Thoracic aorta (tissue), 2 donors: Measurements from ENCODE around the gene GPN3. TPM values are rescaled to one million over a fixed set of nuclear protein-coding genes. Genes with fewer than 3 reads are reported as not detected.

Experiments
- ATAC-seq: fragments of 150-250 bp; one replicate; pipeline ENCODE4 v1.8.0; 2017; ENCODE audit warnings: low read depth; ENCODE audit not compliant: insufficient number of reproducible peaks, low FRiP score
- DNase-seq: peaks from one replicate; pipeline ENCODE4 v3.0.0-alpha.2; 2020; ENCODE audit warnings: low spot score
- H3K27ac ChIP-seq, 2 donors: fragments of 200-600 bp; sonication (generic); 1 replicate in 1 of 2; 2 replicates in 1 of 2; pipeline ENCODE4 v1.5.1; 2016; ENCODE audit warnings: mild to moderate bottlenecking in 2 of 2, moderate library complexity in 2 of 2
- H3K27me3 ChIP-seq: fragments of 200-600 bp; sonication (generic); replicated peaks from 2 replicates; pipeline ENCODE4 v1.6.0; 2016; ENCODE audit warnings: mild to moderate bottlenecking; ENCODE audit not compliant: insufficient read depth
- H3K36me3 ChIP-seq: fragments of 200-600 bp; sonication (generic); one replicate; pipeline ENCODE4 v1.5.1; 2016
- H3K4me1 ChIP-seq, 2 donors: fragments of 200-600 bp; sonication (generic); 1 replicate in 1 of 2; 2 replicates in 1 of 2; pipeline versions ENCODE4 v1.5.1 to v1.6.0; 2016; ENCODE audit warnings: low read depth in 2 of 2, mild to moderate bottlenecking in 1 of 2; ENCODE audit not compliant: control insufficient read depth in 1 of 2
- H3K4me3 ChIP-seq: fragments of 200-600 bp; sonication (generic); 2 replicates; pipeline ENCODE4 v1.5.1; 2016; ENCODE audit warnings: mild to moderate bottlenecking
- H3K9me3 ChIP-seq: fragments of 200-600 bp; sonication (generic); 2 replicates; pipeline ENCODE4 v1.5.1; 2016
- total RNA-seq, 2 donors: library from RNA; depleted of rRNA; stranded (reverse); fragments of >200 nt; gene quantifications; one replicate each; pipeline versions ENCODE4 v1.1.0 to v1.2.3, GENCODE V29; 2016
- TF ChIP-seq, protein P1 (sequence below): fragments of 200-600 bp; sonication (generic); IDR thresholded peaks from one replicate; pipeline ENCODE4 v1.5.1; 2019; ENCODE audit warnings: antibody characterized with exemption

The GPN3 gene
- total RNA-seq, 2 donors from 2014 or later: 12.5 to 12.9 TPM

- Histone ChIP-seq H3K9me3 (no peaks in the 10 kb centered on the region), H3K4me3 (no peak overlapping the region), H3K27ac (no peak overlapping the region), H3K4me1 (peaks cover 9 to 10% of the 10 kb centered on the region in 2 donors), H3K36me3 (no peaks in the 10 kb centered on the region), H3K27me3 (no peaks in the 10 kb centered on the region)
- TF ChIP-seq, protein P1, sequence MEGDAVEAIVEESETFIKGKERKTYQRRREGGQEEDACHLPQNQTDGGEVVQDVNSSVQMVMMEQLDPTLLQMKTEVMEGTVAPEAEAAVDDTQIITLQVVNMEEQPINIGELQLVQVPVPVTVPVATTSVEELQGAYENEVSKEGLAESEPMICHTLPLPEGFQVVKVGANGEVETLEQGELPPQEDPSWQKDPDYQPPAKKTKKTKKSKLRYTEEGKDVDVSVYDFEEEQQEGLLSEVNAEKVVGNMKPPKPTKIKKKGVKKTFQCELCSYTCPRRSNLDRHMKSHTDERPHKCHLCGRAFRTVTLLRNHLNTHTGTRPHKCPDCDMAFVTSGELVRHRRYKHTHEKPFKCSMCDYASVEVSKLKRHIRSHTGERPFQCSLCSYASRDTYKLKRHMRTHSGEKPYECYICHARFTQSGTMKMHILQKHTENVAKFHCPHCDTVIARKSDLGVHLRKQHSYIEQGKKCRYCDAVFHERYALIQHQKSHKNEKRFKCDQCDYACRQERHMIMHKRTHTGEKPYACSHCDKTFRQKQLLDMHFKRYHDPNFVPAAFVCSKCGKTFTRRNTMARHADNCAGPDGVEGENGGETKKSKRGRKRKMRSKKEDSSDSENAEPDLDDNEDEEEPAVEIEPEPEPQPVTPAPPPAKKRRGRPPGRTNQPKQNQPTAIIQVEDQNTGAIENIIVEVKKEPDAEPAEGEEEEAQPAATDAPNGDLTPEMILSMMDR: no peak
- ATAC-seq (no peak), DNase-seq (no peak)
Measured at GRCh38 chr12:110505332-110505731, 37.3 kb upstream of the GPN3 start.

DNA sequence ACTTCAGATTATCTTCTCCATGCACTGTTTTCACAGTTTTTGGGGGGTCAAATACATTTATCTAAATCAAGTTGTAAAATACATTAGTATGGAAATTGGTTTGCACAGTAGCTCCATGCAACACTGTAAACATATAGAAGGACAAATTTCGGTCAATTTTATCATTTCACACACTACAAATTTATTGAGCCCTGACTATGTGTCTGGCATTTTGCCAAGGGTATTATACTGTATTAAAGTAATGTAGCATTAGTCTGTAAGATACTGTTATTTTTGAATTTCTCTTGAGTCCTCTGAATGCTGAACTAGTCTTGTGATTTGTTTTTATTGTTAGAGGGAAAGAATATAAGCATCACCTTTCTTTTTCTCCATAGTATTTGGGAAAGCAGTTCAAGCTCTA, 35.4 kb upstream of the GPN3 start:
- H3K36me3 ChIP-seq: no peaks in the 10 kb centered on the region
- no peak overlapping the region for H3K4me3 ChIP-seq
- DNase-seq: no peak
- no peaks in the 10 kb centered on the region for H3K27me3 ChIP-seq
- H3K27ac ChIP-seq: no peak overlapping the region
- ATAC-seq: no peak
- no peaks in the 10 kb centered on the region for H3K9me3 ChIP-seq
- H3K4me1 ChIP-seq: peaks cover 23 to 29% of the 10 kb centered on the region in 2 donors
- TF ChIP-seq, protein P1: no peak

DNA sequence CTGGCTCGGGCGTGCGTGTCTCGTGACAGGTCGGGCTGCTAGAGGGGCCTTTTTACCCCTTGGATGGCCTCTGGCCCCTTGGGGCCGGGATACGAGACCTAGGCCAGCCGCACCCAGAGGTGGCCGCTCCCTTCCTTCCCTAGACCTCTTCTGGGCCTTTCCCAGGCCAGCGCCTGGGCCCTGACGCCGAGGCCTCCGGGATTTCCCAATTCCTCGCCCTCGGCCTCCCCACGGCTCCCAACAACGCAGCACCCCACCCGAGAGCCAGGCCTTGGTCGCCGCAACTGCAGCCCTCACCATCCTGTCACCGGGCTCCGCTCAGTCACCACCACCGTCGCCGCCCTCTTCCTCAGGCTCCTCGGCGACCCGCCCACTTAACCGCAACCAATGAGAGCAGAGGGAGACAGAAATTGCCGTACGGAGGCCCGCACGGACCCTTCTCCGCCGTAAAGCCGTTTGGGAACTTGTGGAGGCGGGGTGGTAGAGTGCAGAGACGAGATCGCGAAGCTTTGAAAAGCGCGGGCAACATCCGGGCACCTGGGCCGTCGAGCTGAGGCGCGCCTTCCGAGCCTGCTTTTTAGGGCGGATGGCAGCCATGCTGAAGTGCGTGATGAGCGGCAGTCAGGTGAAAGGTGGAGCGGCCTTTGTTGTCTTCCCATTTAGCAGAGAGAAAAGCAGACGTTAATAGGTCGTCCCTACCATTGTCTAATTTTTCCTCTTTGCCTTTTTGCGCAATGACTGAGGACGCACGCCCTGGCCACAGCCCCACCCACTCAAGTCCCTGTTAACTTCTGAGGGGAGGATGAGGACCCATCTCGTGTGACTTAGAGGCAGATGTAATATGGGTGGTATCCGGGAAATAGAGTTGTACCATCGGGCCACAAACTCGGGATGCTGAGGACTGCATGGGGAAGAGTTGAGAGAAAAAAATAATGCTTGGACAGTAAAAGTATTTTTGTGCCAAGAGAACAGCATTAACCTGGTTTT, 34.0 kb upstream of the GPN3 start, which contains the start of the genes RAD9B and VPS29:
Gene RAD9B (plus strand): TSS at position 580 of the 987 bp plus-strand sequence. CDS start 7 bp downstream, at position 587.
Gene VPS29 (minus strand): TSS at position 360 of the 987 bp plus-strand sequence. CDS start 60 bp downstream, at position 300.
- Histone ChIP-seq H3K4me3 (peak within 1 kb of the TSS; percentile 97), H3K9me3 (no peaks in the 10 kb centered on the region), H3K27me3 (no peaks in the 10 kb centered on the region), H3K4me1 (peaks cover 23 to 29% of the 10 kb centered on the region in 2 donors), H3K27ac (peak within 1 kb of the TSS; percentile 93 to 97), H3K36me3 (peaks cover 5% of the 10 kb centered on the region)
- ATAC-seq (peak; percentile 96), DNase-seq (peak; percentile 97)
- TF ChIP-seq, protein P1: no peak

GRCh38 chr12:110501399-110501751, 33.3 kb upstream of the GPN3 start:
- peaks cover 5% of the 10 kb centered on the region for H3K36me3 ChIP-seq
- peaks cover 23 to 29% of the 10 kb centered on the region in 2 donors for H3K4me1 ChIP-seq
- DNase-seq (no peak), ATAC-seq (no peak)
- TF ChIP-seq, protein P1: no peak
- H3K9me3 ChIP-seq: no peaks in the 10 kb centered on the region
- peak overlapping the region; percentile 97 for H3K4me3 ChIP-seq
- peak overlapping the region; percentile 93 to 97 for H3K27ac ChIP-seq
- no peaks in the 10 kb centered on the region for H3K27me3 ChIP-seq

- peaks cover 23% of the 10 kb centered on the region for H3K36me3 ChIP-seq
- DNase-seq (no peak), ATAC-seq (no peak)
- no peaks in the 10 kb centered on the region for H3K27me3 ChIP-seq
- no peak overlapping the region for H3K4me3 ChIP-seq
- no peaks in the 10 kb centered on the region for H3K9me3 ChIP-seq
- TF ChIP-seq, protein P1: no peak
- no peak overlapping the region for H3K27ac ChIP-seq
- peaks cover 23 to 29% of the 10 kb centered on the region in 2 donors for H3K4me1 ChIP-seq
Measured at GRCh38 chr12:110498984-110499706, 31.1 kb upstream of the GPN3 start.
